K562 (cell line): ENCODE measurements around the gene RYR3.

Source experiments
- ATF3 ChIP-seq, 2 experiments: fragments of 450-650 bp in 1 of 2; sonication (generic) in 1 of 2; formaldehyde crosslinking in 1 of 2; IDR thresholded peaks in 1 of 2; conservative IDR thresholded peaks in 1 of 2; 2 replicates each; pipeline versions ENCODE4 v1.6.1 to v1.8.1; 2016 to 2023; ENCODE audit warnings: mild to moderate bottlenecking in 2 of 2, moderate library complexity in 2 of 2, inconsistent platforms in 1 of 2, missing genetic modification reagents in 1 of 2
- ATF7 ChIP-seq: fragments of 450-650 bp; IDR thresholded peaks from 2 replicates; pipeline ENCODE4 v1.7.1; 2014; ENCODE audit warnings: mild to moderate bottlenecking, moderate library complexity
- CTCF ChIP-seq, 3 experiments: IDR thresholded peaks in 2 of 3; conservative IDR thresholded peaks in 1 of 3; 2 replicates each; pipeline ENCODE4 v1.5.1; 2011 to 2012; ENCODE audit warnings: low read length in 3 of 3, mild to moderate bottlenecking in 3 of 3, control low read depth in 2 of 3, improper control_type of control experiment in 1 of 3, inconsistent platforms in 1 of 3, low read depth in 1 of 3, mixed read lengths in 1 of 3, moderate library complexity in 1 of 3; ENCODE audit not compliant: insufficient read depth in 2 of 3
- EP300 ChIP-seq: IDR thresholded peaks from 2 replicates; pipeline ENCODE4 v1.6.1; 2012; ENCODE audit warnings: low read length, improper control_type of control experiment
- GATAD2B ChIP-seq: fragments of 450-650 bp; IDR thresholded peaks from 2 replicates; pipeline ENCODE4 v1.6.1; 2017; ENCODE audit warnings: mild to moderate bottlenecking, borderline replicate concordance
- JUNB ChIP-seq: fragments of 450-650 bp; formaldehyde crosslinking; conservative IDR thresholded peaks from 2 replicates; pipeline ENCODE4 v1.4.0; 2020; ENCODE audit warnings: mild to moderate bottlenecking
- MAZ ChIP-seq, 2 experiments: fragments of 450-650 bp in 1 of 2; sonication (generic) in 1 of 2; formaldehyde crosslinking; IDR thresholded peaks in 1 of 2; conservative IDR thresholded peaks in 1 of 2; 2 replicates each; pipeline versions ENCODE4 v1.4.0 to v1.5.0; 2020; ENCODE audit warnings: mild to moderate bottlenecking in 1 of 2, missing genetic modification reagents in 1 of 2
- POLR2A ChIP-seq: fragments of 450-650 bp; conservative IDR thresholded peaks from 2 replicates; pipeline ENCODE4 v1.6.1; 2016
- ZFP91 ChIP-seq: sonication (generic); formaldehyde crosslinking; IDR thresholded peaks from 2 replicates; pipeline ENCODE4 v1.8.0; 2022; ENCODE audit warnings: mild to moderate bottlenecking, missing genetic modification reagents
- ZSCAN29 ChIP-seq: fragments of 450-650 bp; IDR thresholded peaks from 2 replicates; pipeline ENCODE4 v1.6.1; 2017

GRCh38 chr15:33699145-33699544 is 388.4 kb downstream of the RYR3 start:
- TF ChIP-seq EP300, result no peak
- no peak for TF ChIP-seq MAZ (CRISPR knock-in tag; conservative IDR thresholded peaks at IDR 0.05 in 1 of 2, IDR thresholded peaks at IDR 0.05 in 1 of 2)
- no peak for TF ChIP-seq JUNB (CRISPR knock-in tag)
- TF ChIP-seq ZFP91 (CRISPR knock-in tag), result no peak
- TF ChIP-seq GATAD2B, result no peak
- TF ChIP-seq ZSCAN29, result no peak
- TF ChIP-seq CTCF (IDR thresholded peaks at IDR 0.05 in 2 of 3, conservative IDR thresholded peaks at IDR 0.05 in 1 of 3; ENCODE audit: insufficient read depth in 2 of 3, low read depth in 1 of 3, low read length in 3 of 3), result no peak
- TF ChIP-seq ATF7, result no peak
- TF ChIP-seq ATF3 (IDR thresholded peaks at IDR 0.05), result no peak
- TF ChIP-seq ATF3 (CRISPR knock-in tag; conservative IDR thresholded peaks at IDR 0.05), result no peak
- TF ChIP-seq POLR2A, result no peak
